Measurements from ENCODE around the gene APBB2.

APBB2 gene

GRCh38 chr4:40962551-40963180 lies 251.7 kb downstream of the APBB2 start:
- no peak for DNase-seq

GRCh38 chr4:40960941-40961340 lies 253.4 kb downstream of the APBB2 start:
- no peak for DNase-seq

- no peak for DNase-seq
These were observed 257.1 kb downstream of the APBB2 start for GRCh38 chr4:40957281-40957680.

GRCh38 chr4:40956721-40957255 lies 257.6 kb downstream of the APBB2 start:
- DNase-seq: no peak

- DNase-seq: no peak
These were observed 260.2 kb downstream of the APBB2 start for GRCh38 chr4:40954088-40954668.

- no peak for DNase-seq
These were observed 260.9 kb downstream of the APBB2 start for GRCh38 chr4:40953283-40954087.

- no peak for DNase-seq
These were observed 261.7 kb downstream of the APBB2 start for GRCh38 chr4:40952672-40953071.

GRCh38 chr4:40952217-40952616 lies 262.1 kb downstream of the APBB2 start:
- no peak for DNase-seq

- DNase-seq: no peak
These were observed 263.3 kb downstream of the APBB2 start for GRCh38 chr4:40951026-40951425.

- no peak for DNase-seq
These were observed 264.8 kb downstream of the APBB2 start for GRCh38 chr4:40949358-40950100.

GRCh38 chr4:40948014-40948413 lies 266.3 kb downstream of the APBB2 start:
- DNase-seq: no peak

GRCh38 chr4:40946652-40947051 lies 267.7 kb downstream of the APBB2 start:
- DNase-seq: no peak

GRCh38 chr4:40940756-40941155 lies 273.6 kb downstream of the APBB2 start:
- DNase-seq: no peak

GRCh38 chr4:40940317-40940741 lies 274.0 kb downstream of the APBB2 start:
- DNase-seq: no peak

- DNase-seq: no peak
These were observed 274.5 kb downstream of the APBB2 start for GRCh38 chr4:40939856-40940255.

GRCh38 chr4:40938337-40938736 lies 276.0 kb downstream of the APBB2 start:
- DNase-seq: no peak

GRCh38 chr4:40937140-40937725 lies 277.1 kb downstream of the APBB2 start:
- no peak for DNase-seq

- DNase-seq: no peak
These were observed 279.7 kb downstream of the APBB2 start for GRCh38 chr4:40934676-40935075.

GRCh38 chr4:40933272-40934053 lies 280.9 kb downstream of the APBB2 start:
- DNase-seq: no peak

- DNase-seq: no peak
These were observed 282.5 kb downstream of the APBB2 start for GRCh38 chr4:40931841-40932240.

GRCh38 chr4:40931238-40931637 lies 283.1 kb downstream of the APBB2 start:
- DNase-seq: no peak

- DNase-seq: no peak
These were observed 287.3 kb downstream of the APBB2 start for GRCh38 chr4:40927074-40927473.
